HG03571 (cell line): ENCODE measurements around the gene SPTBN1.
A peak's percentile ranks its signal among the peaks of the same experiment; 100 is the strongest.
"Not testable (repeated sequence)": the region's sequence is repeated elsewhere in the genome, so short reads cannot be mapped to it uniquely, and the experiment has no call there.

Source experiments
- ATAC-seq: cut with Tn5 transposase; IDR thresholded peaks from one replicate; pipeline ENCODE4 v1.9.1; 2021; ENCODE audit not compliant: unreplicated experiment

SPTBN1 gene

GRCh38 chr2:54500404-54501205 lies 44.5 kb downstream of the SPTBN1 start:
- no peak for ATAC-seq

- ATAC-seq, result no peak
Measured at GRCh38 chr2:54502731-54503130, 46.6 kb downstream of the SPTBN1 start.

GRCh38 chr2:54503192-54503591 lies 47.1 kb downstream of the SPTBN1 start:
- no peak for ATAC-seq

GRCh38 chr2:54503828-54504227 lies 47.7 kb downstream of the SPTBN1 start:
- no peak for ATAC-seq

GRCh38 chr2:54504866-54505265 lies 48.7 kb downstream of the SPTBN1 start:
- no peak for ATAC-seq

- ATAC-seq, result no peak
Measured at GRCh38 chr2:54508541-54508940, 52.4 kb downstream of the SPTBN1 start.

GRCh38 chr2:54509043-54509442 lies 52.9 kb downstream of the SPTBN1 start:
- ATAC-seq, result not testable (repeated sequence)

- ATAC-seq, result no peak
Measured at GRCh38 chr2:54510916-54511315, 54.8 kb downstream of the SPTBN1 start.

- ATAC-seq, result no peak
Measured at GRCh38 chr2:54512183-54512582, 56.1 kb downstream of the SPTBN1 start.

- ATAC-seq, result no peak
Measured at GRCh38 chr2:54512663-54513362, 56.7 kb downstream of the SPTBN1 start.

- ATAC-seq, result no peak
Measured at GRCh38 chr2:54513363-54513715, 57.2 kb downstream of the SPTBN1 start.

GRCh38 chr2:54514822-54515569 lies 58.9 kb downstream of the SPTBN1 start:
- ATAC-seq, result no peak

- ATAC-seq, result no peak
Measured at GRCh38 chr2:54516842-54517241, 60.7 kb downstream of the SPTBN1 start.

- ATAC-seq, result not testable (repeated sequence)
Measured at GRCh38 chr2:54518016-54518415, 61.9 kb downstream of the SPTBN1 start.

- no peak for ATAC-seq
Measured at GRCh38 chr2:54518430-54518829, 62.3 kb downstream of the SPTBN1 start.

- no peak for ATAC-seq
Measured at GRCh38 chr2:54519841-54520459, 63.8 kb downstream of the SPTBN1 start.

- ATAC-seq, result no peak
Measured at GRCh38 chr2:54520687-54521086, 64.6 kb downstream of the SPTBN1 start.

GRCh38 chr2:54522624-54523281 lies 66.6 kb downstream of the SPTBN1 start:
- peak; percentile 76 for ATAC-seq

- no peak for ATAC-seq
Measured at GRCh38 chr2:54523324-54523959, 67.3 kb downstream of the SPTBN1 start.

- peak; percentile 53 for ATAC-seq
Measured at GRCh38 chr2:54524226-54524991, 68.3 kb downstream of the SPTBN1 start.
